HEK293T (cell line): ENCODE measurements around the gene AMZ1.

Experiments used
- ARNT ChIP-seq: fragments of 450-650 bp; IDR thresholded peaks from 2 replicates; pipeline ENCODE4 v1.6.1; 2017; ENCODE audit warnings: mild to moderate bottlenecking
- BHLHE40 ChIP-seq: fragments of 450-650 bp; IDR thresholded peaks from 2 replicates; pipeline ENCODE4 v1.6.1; 2016; ENCODE audit warnings: mild to moderate bottlenecking, moderate library complexity, borderline replicate concordance
- ELF4 ChIP-seq: fragments of 450-650 bp; IDR thresholded peaks from 2 replicates; pipeline ENCODE4 v1.6.1; 2017; ENCODE audit warnings: antibody characterized with exemption
- FOXK2 ChIP-seq: fragments of 450-650 bp; IDR thresholded peaks from 2 replicates; pipeline ENCODE4 v1.6.1; 2016; ENCODE audit warnings: mild to moderate bottlenecking
- FOXM1 ChIP-seq: fragments of 450-650 bp; IDR thresholded peaks from 2 replicates; pipeline ENCODE4 v1.6.1; 2017; ENCODE audit warnings: mild to moderate bottlenecking, borderline replicate concordance
- L3MBTL2 ChIP-seq: fragments of 450-650 bp; conservative IDR thresholded peaks from 2 replicates; pipeline ENCODE4 v1.6.1; 2016; ENCODE audit warnings: mild to moderate bottlenecking
- NFRKB ChIP-seq: fragments of 450-650 bp; IDR thresholded peaks from 2 replicates; pipeline ENCODE4 v1.6.1; 2016; ENCODE audit warnings: mild to moderate bottlenecking, moderate library complexity
- SP1 ChIP-seq: fragments of 450-650 bp; IDR thresholded peaks from 2 replicates; pipeline ENCODE4 v1.6.1; 2017
- SUZ12 ChIP-seq: fragments of 450-650 bp; IDR thresholded peaks from 2 replicates; pipeline ENCODE4 v1.6.1; 2016; ENCODE audit warnings: mild to moderate bottlenecking
- TARDBP ChIP-seq: fragments of 450-650 bp; IDR thresholded peaks from 2 replicates; pipeline ENCODE4 v1.6.1; 2016
- ZNF384 ChIP-seq: fragments of 450-650 bp; IDR thresholded peaks from 2 replicates; pipeline ENCODE4 v1.6.1; 2016
- TF ChIP-seq, protein P1 (sequence below): fragments of 450-650 bp; IDR thresholded peaks from 2 replicates; pipeline ENCODE4 v1.6.1; 2016

DNA sequence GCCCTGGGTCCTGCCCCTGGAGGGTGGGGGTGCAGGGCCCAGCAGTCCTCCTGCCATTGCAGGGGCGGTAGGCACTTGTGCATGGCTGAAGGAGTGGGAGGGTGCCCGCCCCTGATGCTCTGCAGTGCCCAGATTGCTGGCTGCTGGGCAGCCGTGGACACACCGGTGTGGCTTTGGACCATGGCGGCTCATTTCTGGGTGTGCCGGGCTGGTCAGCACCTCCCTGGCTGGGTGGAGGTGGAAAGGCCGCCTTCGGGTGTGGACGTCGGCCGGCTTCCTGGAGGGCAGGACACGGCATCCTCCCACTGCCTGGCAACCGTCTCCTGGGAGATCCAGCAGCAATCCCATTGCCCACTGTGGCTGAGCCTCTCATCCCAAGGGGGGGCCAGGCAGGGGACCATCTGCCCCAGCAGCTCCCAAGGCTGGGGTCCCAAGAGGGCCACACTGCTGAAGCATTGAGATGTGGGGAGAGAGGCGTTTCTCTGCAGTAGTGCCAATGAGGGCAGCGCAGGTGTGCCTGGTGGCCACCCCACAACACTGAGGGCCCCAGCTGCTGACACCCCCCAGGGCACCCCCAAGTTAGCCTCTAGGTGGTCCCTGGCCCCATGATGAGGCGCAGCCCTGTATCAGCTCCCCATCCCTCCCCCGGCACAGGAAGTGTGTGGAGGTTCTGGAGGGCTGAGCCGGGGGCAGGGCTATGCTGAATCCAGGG is 43.3 kb upstream of the AMZ1 start:
- TF ChIP-seq NFRKB (no peak), FOXK2 (no peak), FOXM1 (no peak), ELF4 (no peak), SP1 (no peak), SUZ12 (no peak), TARDBP (no peak), ZNF384 (no peak), L3MBTL2 (no peak), BHLHE40 (no peak), ARNT (no peak)
- TF ChIP-seq, protein P1, sequence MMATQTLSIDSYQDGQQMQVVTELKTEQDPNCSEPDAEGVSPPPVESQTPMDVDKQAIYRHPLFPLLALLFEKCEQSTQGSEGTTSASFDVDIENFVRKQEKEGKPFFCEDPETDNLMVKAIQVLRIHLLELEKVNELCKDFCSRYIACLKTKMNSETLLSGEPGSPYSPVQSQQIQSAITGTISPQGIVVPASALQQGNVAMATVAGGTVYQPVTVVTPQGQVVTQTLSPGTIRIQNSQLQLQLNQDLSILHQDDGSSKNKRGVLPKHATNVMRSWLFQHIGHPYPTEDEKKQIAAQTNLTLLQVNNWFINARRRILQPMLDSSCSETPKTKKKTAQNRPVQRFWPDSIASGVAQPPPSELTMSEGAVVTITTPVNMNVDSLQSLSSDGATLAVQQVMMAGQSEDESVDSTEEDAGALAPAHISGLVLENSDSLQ: no peak
